Activated CD8-positive, alpha-beta memory T cell treated with anti-CD3 and anti-CD28 coated beads, Interleukin-2, amount 50 U/mL, for 24 hours (primary cell): ENCODE results near the gene CSMD2.
"Not testable (repeated sequence)": the region's sequence is repeated elsewhere in the genome, so short reads cannot be mapped to it uniquely, and the experiment has no call there.

ENCODE experiments used
- DNase-seq: peaks from one replicate; pipeline ENCODE4 v3.0.0-alpha.2; 2020; ENCODE audit errors: extremely low read depth

CSMD2 gene

DNA sequence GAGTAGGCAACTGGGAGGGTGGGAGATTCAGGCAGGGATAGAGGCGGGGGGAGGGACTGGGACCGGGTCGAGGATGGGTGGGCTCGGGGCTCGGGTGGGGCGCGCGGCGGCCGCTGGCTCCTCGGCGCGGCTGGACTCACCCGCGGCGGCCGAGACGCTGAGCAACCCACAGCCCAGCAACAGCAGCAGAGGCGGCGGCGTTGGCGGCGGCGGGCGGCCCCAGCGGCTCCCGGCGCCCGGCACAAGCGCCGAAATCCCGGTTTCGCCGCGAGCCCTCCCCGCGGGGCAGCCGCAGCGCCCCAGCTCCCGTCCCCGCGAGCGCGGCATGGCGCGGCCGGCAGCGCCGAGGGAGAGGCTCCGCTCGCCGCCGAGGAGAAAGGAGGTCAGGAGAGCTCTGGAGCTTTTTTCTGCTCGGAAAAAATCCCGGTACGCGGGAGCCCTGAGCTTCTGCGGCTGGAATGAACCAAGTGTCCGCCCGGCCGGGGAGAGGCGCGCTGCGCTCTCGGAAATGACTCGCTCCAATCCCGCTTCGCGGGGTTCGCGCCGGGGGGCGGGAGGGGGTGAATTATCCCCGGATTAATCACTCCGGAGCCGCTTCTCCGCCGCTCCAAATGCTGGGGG, at the start of gene CSMD2:
TSS of gene CSMD2 (minus strand) at position 460 of the 621 bp plus-strand sequence. CDS start at position 327, 133 bp downstream.
- no peak for DNase-seq

DNA sequence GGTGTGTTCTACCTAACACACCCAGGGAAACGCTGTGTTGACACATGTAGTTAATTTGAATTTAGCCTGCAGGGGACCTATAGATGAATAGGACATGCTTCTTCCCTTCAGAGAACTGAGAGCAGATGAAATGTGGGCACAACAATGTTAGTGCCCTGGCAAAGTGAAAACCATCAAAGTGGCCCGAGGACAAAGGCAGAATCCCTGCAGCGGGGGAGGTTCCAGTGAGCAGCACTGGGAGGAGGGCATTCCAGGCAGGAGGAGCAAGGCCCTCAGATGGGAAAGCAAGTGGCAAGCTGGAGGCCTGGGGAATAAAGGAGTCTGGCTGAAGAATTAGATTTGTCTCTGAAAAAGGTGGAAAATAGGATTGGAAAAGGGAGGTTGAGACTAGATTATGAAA, 48.9 kb upstream of the CSMD2 start:
- no peak for DNase-seq

DNA sequence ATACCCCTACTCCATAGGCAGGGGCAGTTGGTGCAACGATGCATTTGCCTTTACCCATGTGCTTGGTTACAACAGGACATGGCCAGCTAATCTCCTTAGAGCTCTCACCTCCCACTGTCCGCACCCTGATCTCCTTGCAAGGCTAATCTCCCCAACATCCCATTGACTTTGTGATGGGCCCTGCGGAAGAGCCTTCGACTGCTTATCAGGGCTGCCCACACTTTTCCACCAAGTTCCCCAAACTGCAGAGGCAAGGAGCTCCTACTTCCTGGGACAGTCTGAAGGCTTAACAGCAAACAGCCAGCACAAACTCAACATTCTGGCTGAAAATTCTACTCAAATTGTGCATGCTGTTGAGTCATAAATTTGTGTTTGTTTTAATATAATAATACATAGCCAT, 47.6 kb upstream of the CSMD2 start:
- DNase-seq = no peak

DNA sequence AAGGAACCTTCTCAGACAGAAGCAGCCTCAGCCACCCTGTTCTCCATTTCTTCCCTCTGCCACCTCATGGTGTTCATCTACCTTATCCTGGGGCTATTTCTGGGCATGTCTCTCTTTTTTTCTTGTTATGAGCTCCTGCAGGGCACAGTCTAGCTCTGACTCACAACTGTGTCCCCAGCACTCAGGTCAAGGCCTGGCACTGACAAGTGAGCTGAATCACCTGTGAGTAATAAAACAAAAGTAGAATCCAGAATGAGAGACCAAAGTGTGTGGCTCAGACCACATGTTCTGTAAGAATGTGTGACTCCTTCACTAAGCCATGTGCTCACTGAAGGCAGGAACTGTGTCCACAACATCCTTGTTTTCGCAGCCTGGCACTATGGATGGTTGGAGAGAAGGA, 34.9 kb upstream of the CSMD2 start:
- DNase-seq = no peak

DNA sequence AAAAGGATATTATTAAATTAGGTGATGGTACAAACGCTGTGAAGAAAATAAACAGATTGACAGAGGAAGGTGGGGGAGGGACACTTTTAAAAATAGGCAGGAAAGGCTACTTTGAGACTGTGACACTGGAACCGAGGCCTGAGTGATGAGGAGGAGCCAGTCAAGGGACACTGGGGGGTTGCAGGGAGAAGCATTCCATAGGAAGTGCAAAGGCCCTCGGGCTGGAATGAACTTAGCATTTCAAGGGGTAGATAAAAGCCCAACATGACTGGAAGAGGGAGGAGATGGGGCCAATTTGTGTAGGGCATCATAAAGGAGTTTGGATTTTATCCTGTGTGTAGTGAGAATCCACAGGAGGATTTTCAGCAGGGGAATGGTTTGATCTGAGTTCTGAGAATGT, 27.6 kb upstream of the CSMD2 start:
- DNase-seq = no peak

DNA sequence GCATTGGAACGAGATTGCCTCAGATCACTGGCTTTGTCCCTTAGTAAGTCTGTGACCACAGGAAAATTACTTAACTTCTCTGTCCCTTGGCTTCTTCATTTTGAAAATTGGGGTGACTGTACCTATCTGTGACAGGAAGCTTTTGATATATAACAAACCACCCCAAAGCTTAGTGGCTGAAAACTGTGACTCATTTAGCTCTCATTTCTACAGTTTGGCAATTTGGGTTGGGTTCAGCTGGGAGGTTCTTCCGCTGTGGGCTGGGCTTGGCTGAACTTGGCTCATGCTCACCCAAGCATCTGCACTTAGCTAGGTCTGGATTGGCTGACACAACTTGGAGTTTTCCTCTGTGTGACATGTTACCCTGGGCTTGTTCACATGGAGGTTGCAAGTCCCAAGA, 25.7 kb upstream of the CSMD2 start:
- DNase-seq = no peak

DNA sequence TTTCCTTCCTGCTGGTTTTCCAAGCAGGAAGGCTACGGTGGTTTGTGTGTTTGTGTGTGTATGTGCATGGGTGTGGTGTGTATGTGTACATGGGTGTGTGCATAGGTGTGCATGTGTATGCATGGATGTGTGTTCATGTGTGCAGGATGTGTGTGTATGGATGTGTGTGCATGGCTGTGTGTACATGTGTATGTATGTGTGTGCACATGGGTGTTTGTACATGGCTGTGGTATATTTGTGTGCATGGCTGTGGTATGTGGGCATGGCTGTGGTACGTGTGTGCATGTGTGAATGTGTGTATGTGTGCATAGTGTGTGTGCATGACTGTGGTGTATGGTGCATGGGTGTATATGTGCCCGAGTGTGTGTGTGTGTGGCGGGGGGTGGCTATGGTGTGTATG, 24.0 kb upstream of the CSMD2 start:
- DNase-seq = no peak

DNA sequence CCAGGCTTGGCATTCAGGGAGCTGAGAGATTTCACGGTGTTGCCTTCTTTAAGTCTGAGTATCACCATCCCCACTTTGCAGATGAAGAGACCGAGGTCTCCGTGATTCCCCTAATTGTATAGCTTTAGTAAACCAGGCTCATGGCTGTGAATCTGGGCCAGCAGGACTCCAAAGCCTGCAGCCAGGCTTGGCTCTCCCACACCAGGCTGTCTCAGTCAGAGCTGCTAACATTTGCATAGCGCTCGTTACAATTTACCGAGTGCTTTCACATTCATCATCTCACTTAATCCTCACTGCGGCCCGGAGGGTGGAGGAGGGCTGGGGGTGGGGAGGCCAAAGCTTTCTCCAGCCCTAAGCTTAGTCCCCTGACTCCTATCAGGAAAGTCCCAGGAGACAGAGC, 23.4 kb upstream of the CSMD2 start:
- no peak for DNase-seq

DNA sequence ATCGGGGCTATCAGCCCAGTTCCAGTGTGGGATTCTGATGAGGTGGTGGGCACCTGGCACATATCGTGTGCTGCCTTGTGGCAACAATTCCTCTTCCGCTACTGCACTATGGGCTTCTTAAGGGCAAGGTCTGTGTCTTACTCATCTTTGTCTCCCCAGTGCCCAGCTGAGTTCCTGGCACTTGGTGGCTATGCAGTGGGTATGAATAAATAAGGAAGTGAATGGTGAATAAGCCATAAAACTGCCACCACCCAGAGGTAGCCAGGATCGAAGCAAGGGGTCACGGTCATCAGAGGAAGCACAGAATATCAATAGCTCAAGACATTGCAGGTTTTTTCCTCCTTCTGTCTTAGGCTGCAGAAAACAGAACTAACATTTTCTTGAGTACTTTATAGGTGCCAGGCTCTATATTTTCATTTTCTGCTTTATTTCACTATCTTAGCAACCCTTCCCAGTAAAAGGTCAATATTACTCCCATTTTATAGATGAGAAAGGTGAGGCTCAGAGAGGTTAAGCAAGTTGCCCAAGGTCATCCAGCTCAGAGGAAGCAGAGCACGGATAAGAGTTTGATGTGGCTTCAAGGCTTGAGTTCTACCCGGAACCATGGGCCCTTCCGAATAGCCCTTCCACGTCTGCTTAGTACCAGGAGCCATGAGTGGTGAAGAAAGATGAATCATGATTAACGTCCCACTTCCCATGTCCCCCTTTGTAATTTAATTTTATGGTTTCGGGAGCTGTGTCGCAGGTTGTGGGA, 21.9 kb upstream of the CSMD2 start:
- no peak for DNase-seq

DNA sequence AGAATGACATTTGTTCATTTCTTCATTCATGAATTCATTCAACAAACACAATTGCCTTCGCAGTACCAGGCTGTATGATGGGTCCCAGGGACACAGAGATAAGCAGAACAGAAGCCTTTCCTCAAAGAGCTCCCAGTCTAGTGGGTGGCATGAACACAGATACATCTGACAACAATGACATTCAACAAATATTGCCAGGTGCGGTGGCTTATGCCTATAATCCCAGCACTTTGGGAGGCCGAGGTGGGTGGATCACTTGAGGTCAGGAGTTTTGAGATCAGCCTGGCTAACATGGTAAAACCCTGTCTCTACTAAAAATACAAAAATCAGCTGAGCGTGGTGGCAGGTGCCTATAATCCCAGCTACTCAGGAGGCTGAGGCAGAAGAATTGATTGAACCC, 18.4 kb upstream of the CSMD2 start:
- DNase-seq = not testable (repeated sequence)

DNA sequence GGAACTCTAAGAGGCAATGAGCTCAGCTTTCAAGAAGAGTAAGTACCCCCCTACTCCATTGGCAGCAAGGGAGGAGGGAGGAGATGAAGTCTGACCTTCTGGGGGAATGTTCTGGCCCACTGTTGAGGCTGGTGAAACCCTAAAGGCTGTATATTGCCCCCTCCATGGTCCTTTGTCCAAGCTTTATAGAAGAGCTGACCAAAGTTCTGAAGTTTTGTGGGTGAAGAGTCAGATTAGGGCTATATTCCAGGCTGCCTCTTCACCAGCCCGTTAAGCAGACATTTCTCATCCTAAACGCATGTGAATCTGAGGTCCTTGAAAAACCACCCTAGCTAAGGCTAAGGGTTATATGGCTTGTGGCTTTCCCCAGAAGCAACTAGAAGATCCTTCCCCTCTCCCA, 13.0 kb upstream of the CSMD2 start:
- DNase-seq = no peak

DNA sequence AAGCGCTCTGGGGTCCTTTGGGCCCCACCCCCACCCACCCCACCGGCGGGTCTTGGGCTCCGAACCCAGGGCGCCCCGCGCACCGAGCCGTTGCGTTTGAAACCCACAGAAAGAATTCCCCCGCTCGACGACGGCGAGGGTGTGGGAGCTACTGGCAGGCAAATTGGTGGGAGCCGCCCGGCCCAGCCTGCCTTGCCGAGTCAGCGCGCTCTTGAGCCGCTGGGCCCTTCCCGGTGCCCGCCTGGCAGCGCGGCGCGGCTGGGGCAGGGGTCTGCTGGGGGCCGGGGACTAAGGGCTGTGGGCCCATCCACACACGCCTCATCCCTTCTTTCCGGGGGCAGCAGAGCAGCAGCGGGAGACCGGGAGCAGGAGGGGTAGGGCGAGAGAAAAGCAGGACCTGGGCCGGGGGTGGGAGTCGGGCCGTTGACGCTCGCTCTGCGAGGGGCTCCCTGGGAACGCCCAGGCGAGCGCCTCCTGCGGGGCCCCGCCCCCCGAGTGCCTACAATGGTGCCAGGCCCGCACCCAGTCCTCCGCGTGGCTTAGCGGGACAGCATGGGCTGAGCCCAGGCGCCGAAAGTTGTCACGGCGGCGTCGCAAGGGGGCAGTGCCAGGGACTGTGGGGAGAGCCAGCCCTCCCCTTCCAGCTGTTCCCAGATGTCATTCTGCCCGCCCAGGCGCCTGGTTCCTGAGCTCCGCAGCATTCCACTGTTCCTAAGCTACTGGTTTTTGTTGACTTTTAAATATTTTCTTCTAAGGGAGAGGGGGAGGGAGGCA, 12.0 kb upstream of the CSMD2 start, which contains the start of gene C1orf94:
TSS of gene C1orf94 (plus strand) at position 78 of the 774 bp plus-strand sequence. CDS start 883 bp downstream, outside the sequence.
- no peak for DNase-seq

DNA sequence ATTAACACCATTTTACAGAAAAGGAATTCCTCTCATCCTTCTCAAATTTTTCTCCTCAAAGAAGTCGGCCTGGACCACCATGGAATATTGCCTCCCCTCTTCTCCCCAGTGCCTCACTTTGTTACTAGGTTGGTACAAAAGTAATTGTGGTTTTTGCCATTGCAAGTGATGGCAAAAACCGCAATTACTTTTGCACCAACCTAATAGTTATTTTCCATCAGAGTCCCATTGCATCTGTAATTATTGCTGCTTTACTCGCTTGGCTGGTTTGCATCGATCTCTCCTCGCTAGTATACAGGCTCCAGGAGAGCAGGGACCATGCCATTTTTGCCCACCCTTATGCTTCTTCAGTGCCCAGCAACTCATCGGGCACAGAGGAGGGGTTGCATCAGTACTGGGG, 10.7 kb upstream of the CSMD2 start:
- DNase-seq = no peak

DNA sequence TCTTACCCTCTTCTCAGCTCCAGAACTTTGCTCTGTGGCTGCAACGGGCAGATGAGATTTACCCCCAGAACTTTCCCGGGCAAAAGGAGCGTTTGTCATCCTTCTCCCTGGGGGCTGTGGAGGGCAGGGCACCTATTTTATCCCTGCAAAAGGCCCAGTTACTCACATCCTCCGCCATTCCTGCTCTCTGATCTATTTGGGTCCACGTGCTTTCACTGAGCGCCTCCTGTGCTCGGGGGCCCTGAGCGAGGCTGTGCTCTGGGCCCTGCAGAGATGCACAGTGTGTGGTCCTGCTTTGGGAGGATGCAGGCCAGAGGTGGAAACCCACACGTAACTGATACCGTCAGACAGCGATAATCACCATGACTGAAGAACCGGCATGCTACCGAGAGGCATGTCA, 2.4 kb upstream of the CSMD2 start:
- DNase-seq = no peak

DNA sequence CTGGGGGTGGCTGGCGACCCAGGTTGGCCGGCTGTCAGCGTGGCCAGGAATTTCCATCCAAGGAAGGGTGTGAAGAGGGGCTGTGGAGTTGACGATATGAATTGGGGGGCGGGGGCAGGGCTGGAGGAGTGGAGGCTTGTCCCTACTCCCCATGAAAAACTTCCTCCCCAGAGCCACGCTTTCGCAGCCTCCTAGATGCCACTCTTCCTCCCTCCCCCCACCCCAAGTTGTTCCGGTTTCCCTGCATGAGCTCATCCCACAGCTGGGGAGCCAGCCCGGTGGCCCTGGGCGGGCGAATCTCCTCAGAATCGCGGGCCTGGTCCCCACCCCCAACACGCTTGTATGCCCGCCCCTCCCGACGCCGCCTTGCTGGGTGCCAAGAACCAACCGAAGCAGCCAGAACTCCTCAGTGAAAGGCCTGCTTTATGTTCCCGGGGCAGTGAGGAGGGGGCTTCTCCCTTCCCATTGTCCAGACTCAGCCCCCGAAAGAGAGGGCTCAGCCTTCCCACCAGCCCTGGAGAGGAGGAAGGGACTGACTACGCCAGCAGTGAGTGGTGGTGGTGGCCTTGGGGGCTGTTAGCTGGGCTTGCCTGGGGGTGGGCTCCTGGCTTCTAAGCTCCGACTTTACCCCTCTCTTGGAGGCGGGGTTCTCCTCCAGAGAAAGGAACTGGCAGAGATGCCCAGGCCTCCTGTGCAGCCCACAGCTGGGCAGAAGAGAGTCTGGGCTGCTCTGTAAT, 1.8 kb upstream of the CSMD2 start:
- DNase-seq = no peak

DNA sequence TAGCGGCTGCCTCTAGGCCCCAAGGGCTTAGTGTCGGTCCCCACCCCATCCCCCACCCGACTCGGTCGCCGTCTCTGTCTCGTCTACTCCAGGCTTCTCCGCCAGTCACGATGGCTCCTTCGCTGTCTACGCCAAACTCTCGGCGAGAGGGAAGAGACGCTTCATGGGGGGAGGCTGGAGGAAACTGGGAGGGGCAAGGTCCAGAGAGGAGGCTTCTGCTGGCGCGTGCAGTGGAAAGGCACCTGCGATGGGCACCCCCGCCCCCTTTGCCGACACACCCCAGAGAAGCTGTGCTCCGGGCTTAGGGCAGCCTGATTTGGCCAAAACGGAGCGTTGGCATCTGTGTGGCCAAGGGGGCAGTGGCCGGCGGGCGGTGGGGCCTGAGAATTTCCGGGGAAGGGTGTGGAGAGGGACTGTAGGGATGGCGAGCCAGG, 1.2 kb upstream of the CSMD2 start:
- no peak for DNase-seq

DNA sequence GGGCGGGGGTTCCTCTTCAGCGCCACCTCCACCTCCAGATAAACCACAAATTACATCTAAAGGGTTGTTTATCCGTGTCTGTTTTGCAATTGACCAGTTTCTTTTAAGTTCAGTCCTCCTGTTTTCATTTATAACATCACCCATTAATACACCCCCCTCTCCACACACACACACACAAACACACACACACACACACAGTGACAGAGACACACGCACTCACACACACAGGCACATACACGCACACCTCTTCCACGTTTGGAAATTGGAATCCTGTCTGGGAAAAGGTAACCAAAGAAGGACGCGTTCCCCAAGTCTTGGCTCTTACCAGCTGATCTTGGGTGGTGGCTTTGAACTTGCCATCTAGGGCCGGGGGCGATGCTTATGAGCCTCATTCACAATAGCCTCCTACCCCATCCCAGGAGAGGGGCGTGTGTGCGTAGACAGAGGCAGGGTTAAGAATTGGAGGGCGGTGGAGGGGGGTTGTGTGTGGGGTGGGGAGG, 442 bp upstream of the CSMD2 start:
- no peak for DNase-seq

DNA sequence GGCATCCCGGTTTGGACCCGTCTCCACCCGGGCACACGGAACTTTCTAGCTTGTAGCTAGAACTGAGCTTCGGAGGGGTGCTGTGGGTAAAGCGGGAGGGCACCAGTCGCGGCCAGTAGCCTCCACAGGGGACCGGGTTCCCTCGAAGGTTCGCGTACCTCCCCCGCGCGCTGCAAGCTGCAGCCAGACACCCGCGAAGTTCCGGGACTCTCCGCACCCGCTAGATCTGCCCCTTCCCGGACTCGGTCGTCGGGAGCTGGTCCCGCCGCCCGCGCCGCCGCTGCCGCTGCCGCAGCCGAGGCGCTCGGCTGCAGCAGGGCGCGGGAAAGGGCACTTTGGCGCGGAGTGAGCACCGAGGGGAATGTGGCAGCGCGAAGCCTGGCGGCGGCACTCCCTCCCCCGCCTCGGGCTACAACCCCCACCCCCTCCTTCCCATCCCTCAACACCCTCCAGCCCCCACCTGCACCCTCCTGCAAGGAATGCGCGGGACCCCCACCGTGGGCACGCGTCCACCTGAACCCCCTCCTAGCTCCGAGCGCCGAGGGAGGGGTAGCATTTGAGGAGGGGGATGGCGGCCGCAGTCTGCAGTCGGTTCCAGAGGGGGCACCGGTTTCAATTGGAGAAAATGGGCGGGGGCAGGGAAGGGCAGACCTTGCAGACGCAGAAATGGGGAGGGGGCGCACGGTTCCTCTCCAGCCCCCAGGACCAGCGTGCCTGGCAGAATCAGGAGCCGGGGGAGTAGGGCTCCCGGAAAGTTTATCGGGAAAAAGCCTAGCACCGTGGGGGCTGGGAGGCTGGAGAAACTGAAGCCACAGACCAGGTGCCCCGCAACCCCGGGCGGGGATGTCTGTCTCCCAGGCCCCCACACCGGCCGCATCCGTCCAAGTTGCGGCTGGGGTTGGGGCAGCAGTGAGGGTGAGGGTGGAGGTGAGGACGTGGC, 968 bp downstream of the CSMD2 start:
- DNase-seq = no peak

DNA sequence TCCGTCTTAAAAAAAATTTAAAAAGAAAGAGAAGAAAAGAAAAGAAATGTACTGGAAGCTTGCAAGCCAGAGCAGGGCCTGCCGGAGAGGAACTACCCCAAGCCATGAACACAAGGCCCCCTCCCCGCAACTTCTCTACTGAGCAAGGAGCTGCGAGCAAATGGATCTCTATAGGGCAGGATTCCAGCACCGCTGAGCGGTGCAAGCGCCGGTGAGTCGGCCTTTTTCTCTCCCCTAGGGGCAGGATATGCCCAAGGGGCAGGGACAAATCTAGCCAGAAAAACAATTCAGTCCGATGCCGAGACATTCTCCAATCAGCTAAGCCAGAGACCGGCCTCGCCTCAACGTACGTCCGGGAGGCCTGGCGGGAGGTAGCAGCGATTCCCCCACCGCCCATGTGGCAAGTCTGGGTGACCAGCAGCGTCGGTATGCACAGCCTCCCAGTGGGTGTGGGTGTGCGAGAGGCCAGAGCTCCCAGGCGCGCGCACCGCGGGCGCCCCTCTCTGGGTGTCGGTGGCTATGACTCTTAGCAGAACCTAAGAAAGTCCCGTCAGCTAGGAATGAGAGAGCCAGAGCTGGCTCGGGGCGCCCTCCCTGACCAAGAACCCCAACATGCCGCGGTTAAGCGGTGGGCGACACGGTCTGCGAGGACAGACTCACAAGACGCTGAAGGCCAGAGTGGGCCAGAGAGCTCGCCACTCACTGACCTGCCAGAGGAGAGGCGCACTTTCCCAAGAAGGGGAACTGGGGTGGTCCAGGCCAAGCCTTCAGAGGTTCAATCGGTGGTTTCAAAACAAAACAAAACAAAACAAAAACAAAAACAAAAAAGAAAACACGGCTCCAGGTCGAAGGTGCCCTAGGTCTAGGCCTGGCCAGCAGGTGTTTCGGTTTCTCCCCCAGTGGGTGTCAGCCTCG, 1.9 kb downstream of the CSMD2 start:
- no peak for DNase-seq

DNA sequence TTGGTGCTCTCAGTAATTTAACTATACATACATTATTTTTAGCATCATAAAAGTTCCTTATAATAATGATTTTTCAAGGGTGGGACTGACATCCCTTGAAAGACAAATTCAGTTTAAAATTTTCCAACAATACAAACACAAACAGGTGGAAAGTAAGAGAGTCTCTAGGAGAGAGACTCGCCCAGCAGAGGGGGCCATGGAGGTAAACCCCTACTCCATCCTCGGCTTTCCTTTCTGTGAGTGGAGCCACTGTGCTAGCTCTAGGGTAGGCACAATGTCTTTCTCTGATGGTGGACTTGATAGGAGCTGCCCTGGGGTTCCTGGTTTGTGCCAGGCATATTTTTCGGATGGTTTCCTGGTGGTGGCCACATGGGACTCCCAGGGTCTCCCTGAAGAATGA, 8.3 kb downstream of the CSMD2 start:
- no peak for DNase-seq
